ENCODE data around the gene SPATA2L.
A peak's percentile ranks its signal among the peaks of the same experiment; 100 is the strongest.

Gene SPATA2L, protein sequence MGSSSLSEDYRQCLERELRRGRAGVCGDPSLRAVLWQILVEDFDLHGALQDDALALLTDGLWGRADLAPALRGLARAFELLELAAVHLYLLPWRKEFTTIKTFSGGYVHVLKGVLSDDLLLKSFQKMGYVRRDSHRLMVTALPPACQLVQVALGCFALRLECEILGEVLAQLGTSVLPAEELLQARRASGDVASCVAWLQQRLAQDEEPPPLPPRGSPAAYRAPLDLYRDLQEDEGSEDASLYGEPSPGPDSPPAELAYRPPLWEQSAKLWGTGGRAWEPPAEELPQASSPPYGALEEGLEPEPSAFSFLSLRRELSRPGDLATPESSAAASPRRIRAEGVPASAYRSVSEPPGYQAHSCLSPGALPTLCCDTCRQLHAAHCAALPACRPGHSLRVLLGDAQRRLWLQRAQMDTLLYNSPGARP

DNA sequence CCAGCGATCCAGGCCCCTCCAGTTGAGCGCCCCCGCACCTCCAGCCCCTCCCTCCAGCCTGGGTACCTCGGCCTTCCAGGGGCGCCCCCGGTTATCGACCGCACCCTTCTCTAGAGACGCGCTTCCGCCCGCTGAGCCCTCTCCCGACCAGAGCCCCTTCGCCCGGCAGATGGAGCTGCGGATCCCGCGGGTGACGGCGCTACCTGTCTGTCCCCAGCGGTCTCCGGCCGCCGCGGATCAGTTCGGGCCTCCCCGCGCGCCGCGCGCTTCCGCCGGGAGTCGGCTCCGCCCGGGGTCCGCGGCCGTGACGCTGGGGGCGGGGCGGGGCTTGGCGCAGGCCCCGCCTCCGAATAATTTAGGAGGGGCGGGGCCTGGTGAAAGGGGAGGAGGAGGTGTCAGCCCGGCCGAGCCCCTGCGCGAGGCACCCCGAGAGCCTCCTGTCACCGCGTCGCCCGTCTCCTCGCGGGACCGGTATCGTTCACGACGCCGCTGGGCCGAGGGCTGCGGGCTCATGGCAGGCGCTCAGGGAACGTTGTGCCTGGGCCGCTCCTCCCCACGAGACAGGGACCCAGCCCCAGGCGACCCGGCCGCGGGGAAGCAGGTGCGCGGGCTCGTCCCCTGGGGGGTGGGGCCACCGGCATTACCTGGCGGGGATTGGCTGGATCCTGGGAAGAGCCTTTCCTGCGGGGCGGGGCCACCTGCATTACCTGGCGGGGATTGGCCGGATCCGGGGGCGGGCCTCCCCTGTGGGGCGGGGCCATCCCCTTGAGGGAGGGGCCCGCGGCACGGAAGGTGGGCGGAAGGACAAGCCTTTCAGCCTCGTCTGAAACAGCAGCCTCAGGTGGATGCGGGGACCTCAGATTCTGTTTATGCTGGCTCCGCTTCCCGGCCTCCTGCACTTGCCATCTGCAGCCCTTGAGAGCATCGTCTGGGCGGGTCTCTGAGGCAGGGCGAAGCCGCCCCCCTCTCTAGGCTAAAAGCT is at the start of gene SPATA2L:
Gene SPATA2L, minus strand, starts transcription at position 281 of the 982 bp plus-strand sequence. CDS start 473 bp downstream, outside the sequence.
- Mint-ChIP-seq H3K27me3 (no peaks in the 10 kb centered on the region), H3K27ac (peak within 1 kb of the TSS; percentile 79), H3K9me3 (no peaks in the 10 kb centered on the region)

DNA sequence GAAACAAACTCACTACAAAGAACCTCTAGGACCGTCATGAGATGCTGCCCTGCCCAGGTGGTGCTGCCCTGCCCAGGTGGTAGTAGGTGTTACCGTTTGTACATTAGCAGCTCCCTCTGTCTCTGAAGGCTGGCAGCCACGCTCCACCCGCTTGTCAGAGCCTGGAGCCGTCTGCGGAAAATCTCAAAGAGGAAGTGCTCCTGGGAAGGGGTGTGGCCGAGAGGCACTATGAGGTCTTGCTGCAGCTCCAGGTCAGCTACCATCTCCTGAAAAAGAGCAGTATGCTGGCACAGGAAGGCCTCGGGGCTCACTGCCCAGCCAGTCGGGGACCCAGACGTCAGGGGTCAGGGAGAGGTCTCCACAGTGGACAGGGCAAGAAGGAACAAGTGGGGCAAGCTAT is 48.1 kb upstream of the SPATA2L start:
- Mint-ChIP-seq H3K4me1 (ENCODE audit: low read depth) (peaks cover 10% of the 10 kb centered on the region), H3K27ac (no peak overlapping the region), H3K4me3 (no peak overlapping the region), H3K9me3 (no peaks in the 10 kb centered on the region), H3K27me3 (no peaks in the 10 kb centered on the region), H3K36me3 (ENCODE audit: low read depth) (peaks cover 90% of the 10 kb centered on the region)
- no peak for DNase-seq

More for the DNA sequence above, at the start of gene SPATA2L:
- H3K36me3 Mint-ChIP-seq (ENCODE audit: low read depth), result peaks cover 17% of the 10 kb centered on the region
- H3K4me3 Mint-ChIP-seq, result peak within 1 kb of the TSS; percentile 78
- peak; percentile 99 for DNase-seq
- H3K4me1 Mint-ChIP-seq (ENCODE audit: low read depth), result peaks cover 32% of the 10 kb centered on the region

- Mint-ChIP-seq H3K4me3 (no peak overlapping the region), H3K4me1 (ENCODE audit: low read depth) (peaks cover 14% of the 10 kb centered on the region), H3K36me3 (ENCODE audit: low read depth) (peaks cover 90% of the 10 kb centered on the region), H3K27me3 (no peaks in the 10 kb centered on the region), H3K27ac (no peak overlapping the region), H3K9me3 (no peaks in the 10 kb centered on the region)
- no peak for DNase-seq
These were observed 47.4 kb upstream of the SPATA2L start for GRCh38 chr16:89748921-89749320.

GRCh38 chr16:89748076-89748475 is 46.6 kb upstream of the SPATA2L start:
- Mint-ChIP-seq H3K4me1 (ENCODE audit: low read depth) (peaks cover 15% of the 10 kb centered on the region), H3K9me3 (no peaks in the 10 kb centered on the region), H3K36me3 (ENCODE audit: low read depth) (peaks cover 93% of the 10 kb centered on the region), H3K4me3 (no peak overlapping the region), H3K27me3 (no peaks in the 10 kb centered on the region), H3K27ac (no peak overlapping the region)
- DNase-seq, result no peak

DNA sequence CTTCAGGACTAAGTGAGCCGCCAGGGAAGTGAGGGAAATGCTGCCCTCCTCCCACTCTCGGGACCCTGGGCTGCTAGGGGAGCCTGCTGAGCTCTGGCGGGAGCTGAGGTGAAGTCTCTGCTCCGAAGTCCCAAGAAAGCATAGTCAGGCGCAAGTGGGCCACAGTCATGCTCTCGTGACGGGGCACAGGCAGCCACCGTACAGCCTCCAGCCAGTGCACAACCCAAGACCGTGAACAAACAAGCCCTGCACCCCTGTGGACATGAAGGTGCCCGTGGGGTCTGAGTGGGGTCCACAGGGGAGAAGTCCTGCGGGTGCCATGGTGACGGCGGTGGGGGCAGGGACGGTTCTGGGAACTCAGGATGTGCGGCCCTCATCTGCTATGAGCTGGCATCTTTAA is 44.5 kb upstream of the SPATA2L start:
- peaks cover 24% of the 10 kb centered on the region for H3K4me1 Mint-ChIP-seq (ENCODE audit: low read depth)
- H3K4me3 Mint-ChIP-seq, result no peak overlapping the region
- DNase-seq, result no peak
- peaks cover 91% of the 10 kb centered on the region for H3K36me3 Mint-ChIP-seq (ENCODE audit: low read depth)
- H3K27me3 Mint-ChIP-seq, result no peaks in the 10 kb centered on the region
- no peak overlapping the region for H3K27ac Mint-ChIP-seq
- H3K9me3 Mint-ChIP-seq, result no peaks in the 10 kb centered on the region

- Mint-ChIP-seq H3K9me3 (no peaks in the 10 kb centered on the region), H3K4me3 (no peak overlapping the region), H3K27ac (peak overlapping the region; percentile 59), H3K4me1 (ENCODE audit: low read depth) (peaks cover 22% of the 10 kb centered on the region), H3K27me3 (no peaks in the 10 kb centered on the region), H3K36me3 (ENCODE audit: low read depth) (peaks cover 91% of the 10 kb centered on the region)
- no peak for DNase-seq
These were observed 43.3 kb upstream of the SPATA2L start for GRCh38 chr16:89744813-89745212.

GRCh38 chr16:89742948-89743347 is 41.4 kb upstream of the SPATA2L start:
- peak overlapping the region; percentile 83 for H3K27ac Mint-ChIP-seq
- H3K9me3 Mint-ChIP-seq, result no peaks in the 10 kb centered on the region
- no peak for DNase-seq
- peaks cover 25% of the 10 kb centered on the region for H3K4me1 Mint-ChIP-seq (ENCODE audit: low read depth)
- H3K27me3 Mint-ChIP-seq, result no peaks in the 10 kb centered on the region
- H3K4me3 Mint-ChIP-seq, result no peak overlapping the region
- H3K36me3 Mint-ChIP-seq (ENCODE audit: low read depth), result peaks cover 91% of the 10 kb centered on the region

- peak overlapping the region; percentile 76 for H3K27ac Mint-ChIP-seq
- peaks cover 40% of the 10 kb centered on the region for H3K4me1 Mint-ChIP-seq (ENCODE audit: low read depth)
- H3K36me3 Mint-ChIP-seq (ENCODE audit: low read depth), result peaks cover 93% of the 10 kb centered on the region
These were observed 40.0 kb upstream of the SPATA2L start for GRCh38 chr16:89741342-89742014.

DNA sequence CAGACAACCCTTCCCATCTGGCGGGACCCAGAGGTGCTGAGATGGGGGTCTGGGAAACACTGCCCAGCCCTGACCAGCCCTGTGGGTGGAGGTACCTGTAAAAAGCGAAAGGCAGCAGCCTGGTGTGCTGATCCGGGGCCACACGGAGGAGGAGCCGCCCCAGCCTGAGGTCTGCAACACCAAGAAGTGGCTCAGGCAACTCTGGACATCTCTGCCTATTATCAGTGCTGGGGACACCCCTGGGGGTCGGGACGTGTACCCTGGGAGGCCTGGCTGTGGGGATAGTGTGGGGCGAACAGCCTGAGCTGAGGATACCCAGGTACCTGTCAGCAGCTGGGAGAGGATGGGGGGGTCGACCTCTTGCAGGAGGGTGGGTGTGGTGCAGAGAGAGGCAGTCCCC is 37.9 kb upstream of the SPATA2L start:
- Mint-ChIP-seq H3K4me3 (no peak overlapping the region), H3K27me3 (no peaks in the 10 kb centered on the region), H3K4me1 (ENCODE audit: low read depth) (peaks cover 49% of the 10 kb centered on the region), H3K36me3 (ENCODE audit: low read depth) (peaks cover 98% of the 10 kb centered on the region), H3K9me3 (no peaks in the 10 kb centered on the region), H3K27ac (peak overlapping the region; percentile 84)
- DNase-seq, result no peak

More at GRCh38 chr16:89741342-89742014, 40.0 kb upstream of the SPATA2L start:
- DNase-seq, result no peak
- H3K4me3 Mint-ChIP-seq, result no peak overlapping the region
- H3K27me3 Mint-ChIP-seq, result no peaks in the 10 kb centered on the region
- H3K9me3 Mint-ChIP-seq, result no peaks in the 10 kb centered on the region

- Mint-ChIP-seq H3K27ac (peak overlapping the region; percentile 84), H3K4me1 (ENCODE audit: low read depth) (peaks cover 46% of the 10 kb centered on the region)
These were observed 37.2 kb upstream of the SPATA2L start for GRCh38 chr16:89738538-89739317.

GRCh38 chr16:89738072-89738377 is 36.5 kb upstream of the SPATA2L start:
- peaks cover 98% of the 10 kb centered on the region for H3K36me3 Mint-ChIP-seq (ENCODE audit: low read depth)
- H3K27ac Mint-ChIP-seq, result peak overlapping the region; percentile 84
- H3K27me3 Mint-ChIP-seq, result no peaks in the 10 kb centered on the region
- H3K4me1 Mint-ChIP-seq (ENCODE audit: low read depth), result peaks cover 43% of the 10 kb centered on the region
- DNase-seq, result no peak
- H3K4me3 Mint-ChIP-seq, result no peak overlapping the region
- no peaks in the 10 kb centered on the region for H3K9me3 Mint-ChIP-seq

More at GRCh38 chr16:89738538-89739317, 37.2 kb upstream of the SPATA2L start:
- H3K9me3 Mint-ChIP-seq, result no peaks in the 10 kb centered on the region
- H3K36me3 Mint-ChIP-seq (ENCODE audit: low read depth), result peaks cover 98% of the 10 kb centered on the region
- H3K27me3 Mint-ChIP-seq, result no peaks in the 10 kb centered on the region
- no peak overlapping the region for H3K4me3 Mint-ChIP-seq
- no peak for DNase-seq

GRCh38 chr16:89737341-89738071 is 36.0 kb upstream of the SPATA2L start:
- no peak overlapping the region for H3K4me3 Mint-ChIP-seq
- no peaks in the 10 kb centered on the region for H3K27me3 Mint-ChIP-seq
- DNase-seq, result peak; percentile 59
- H3K9me3 Mint-ChIP-seq, result no peaks in the 10 kb centered on the region
- peaks cover 98% of the 10 kb centered on the region for H3K36me3 Mint-ChIP-seq (ENCODE audit: low read depth)
- H3K4me1 Mint-ChIP-seq (ENCODE audit: low read depth), result peaks cover 43% of the 10 kb centered on the region
- peak overlapping the region; percentile 84 for H3K27ac Mint-ChIP-seq

- H3K27ac Mint-ChIP-seq, result peak overlapping the region; percentile 84
- H3K36me3 Mint-ChIP-seq (ENCODE audit: low read depth), result peaks cover 100% of the 10 kb centered on the region
- no peak overlapping the region for H3K4me3 Mint-ChIP-seq
- peaks cover 47% of the 10 kb centered on the region for H3K4me1 Mint-ChIP-seq (ENCODE audit: low read depth)
- H3K9me3 Mint-ChIP-seq, result no peaks in the 10 kb centered on the region
- no peaks in the 10 kb centered on the region for H3K27me3 Mint-ChIP-seq
- DNase-seq, result no peak
These were observed 35.0 kb upstream of the SPATA2L start for GRCh38 chr16:89736554-89736953.

Data from activated T-cell treated with anti-CD3 and anti-CD28 coated beads, Interleukin-2, amount 50 U/mL, for 24 hours (primary cell).